Hindlimb muscle (tissue), 1 donor: Measurements from ENCODE around the gene PPP1R7. TPM values are rescaled to one million over a fixed set of nuclear protein-coding genes. Genes with fewer than 3 reads are reported as not detected.
A peak's percentile ranks its signal among the peaks of the same experiment; 100 is the strongest.
"Not testable (repeated sequence)": the region's sequence is repeated elsewhere in the genome, so short reads cannot be mapped to it uniquely, and the experiment has no call there.

Experiments used
- DNase-seq: peaks from one replicate; pipeline ENCODE4 v3.0.0-alpha.2; 2013
- polyA plus RNA-seq: library from polyadenylated mRNA; unstranded; fragments of 120-200 nt; gene quantifications from one replicate; pipeline ENCODE4 v1.2.1, GENCODE V29; 2013; ENCODE audit not compliant: insufficient read length

PPP1R7 gene
- polyA plus RNA-seq, 1 donor: 87.2 TPM

- DNase-seq: peak; percentile 8
Observed at GRCh38 chr2:241177526-241178334, 27.5 kb downstream of the PPP1R7 start.

- no peak for DNase-seq
Observed at GRCh38 chr2:241178961-241179360, 28.7 kb downstream of the PPP1R7 start.

GRCh38 chr2:241179899-241180298 is 29.6 kb downstream of the PPP1R7 start:
- DNase-seq: no peak

GRCh38 chr2:241180495-241180894 is 30.2 kb downstream of the PPP1R7 start:
- DNase-seq: no peak

- no peak for DNase-seq
Observed at GRCh38 chr2:241182126-241182525, 31.9 kb downstream of the PPP1R7 start.

- no peak for DNase-seq
Observed at GRCh38 chr2:241182531-241183133, 32.4 kb downstream of the PPP1R7 start.

- DNase-seq: no peak
Observed at GRCh38 chr2:241183221-241183620, 33.0 kb downstream of the PPP1R7 start.

- no peak for DNase-seq
Observed at GRCh38 chr2:241184901-241185300, 34.6 kb downstream of the PPP1R7 start.

GRCh38 chr2:241185961-241186360 is 35.7 kb downstream of the PPP1R7 start:
- no peak for DNase-seq

- DNase-seq: no peak
Observed at GRCh38 chr2:241187101-241187917, 37.0 kb downstream of the PPP1R7 start.

- DNase-seq: no peak
Observed at GRCh38 chr2:241187918-241188234, 37.6 kb downstream of the PPP1R7 start.

- DNase-seq: no peak
Observed at GRCh38 chr2:241188361-241189092, 38.3 kb downstream of the PPP1R7 start, which contains the start of gene ANO7. Gene ANO7 (plus strand): TSS chr2:241188677. CDS start chr2:241190064, 1,387 bp downstream.

- DNase-seq: no peak
Observed at GRCh38 chr2:241189093-241189855, 39.0 kb downstream of the PPP1R7 start.

GRCh38 chr2:241189856-241190201 is 39.6 kb downstream of the PPP1R7 start:
- DNase-seq: no peak

GRCh38 chr2:241190291-241190981 is 40.2 kb downstream of the PPP1R7 start:
- DNase-seq: no peak

- DNase-seq: no peak
Observed at GRCh38 chr2:241191081-241191480, 40.8 kb downstream of the PPP1R7 start.

- DNase-seq: no peak
Observed at GRCh38 chr2:241193271-241193670, 43.0 kb downstream of the PPP1R7 start.

- DNase-seq: no peak
Observed at GRCh38 chr2:241194811-241195210, 44.5 kb downstream of the PPP1R7 start.

GRCh38 chr2:241195506-241196130 is 45.4 kb downstream of the PPP1R7 start:
- no peak for DNase-seq

- DNase-seq: not testable (repeated sequence)
Observed at GRCh38 chr2:241197246-241197645, 47.0 kb downstream of the PPP1R7 start.

- no peak for DNase-seq
Observed at GRCh38 chr2:241197947-241198346, 47.7 kb downstream of the PPP1R7 start.
